HG03108 (cell line): ENCODE data around the gene DDIT3.

ENCODE experiments used
- ATAC-seq: cut with Tn5 transposase; IDR thresholded peaks from one replicate; pipeline ENCODE4 v1.9.1; 2021; ENCODE audit warnings: moderate library complexity; ENCODE audit not compliant: unreplicated experiment

Gene DDIT3

GRCh38 chr12:57487597-57488401, 32.5 kb downstream of the DDIT3 start, which contains the start of gene MARS1:
Gene MARS1 (plus strand): TSS chr12:57488068. CDS start chr12:57488091, 23 bp downstream.
- ATAC-seq, result peak; percentile 98

- ATAC-seq, result no peak
Measured at GRCh38 chr12:57487055-57487596, 33.2 kb downstream of the DDIT3 start.

GRCh38 chr12:57485695-57486094, 34.6 kb downstream of the DDIT3 start:
- no peak for ATAC-seq

GRCh38 chr12:57483466-57483865, 36.8 kb downstream of the DDIT3 start:
- ATAC-seq, result no peak

GRCh38 chr12:57481671-57482070, 38.6 kb downstream of the DDIT3 start:
- no peak for ATAC-seq

GRCh38 chr12:57479376-57480115, 40.8 kb downstream of the DDIT3 start, which contains the start of gene ARHGAP9:
Gene ARHGAP9 (minus strand): TSS chr12:57479866. CDS start chr12:57479406, 460 bp downstream.
- ATAC-seq, result peak; percentile 40

GRCh38 chr12:57479043-57479375, 41.3 kb downstream of the DDIT3 start:
- ATAC-seq, result no peak

- peak; percentile 29 for ATAC-seq
Measured at GRCh38 chr12:57477710-57478681, 42.3 kb downstream of the DDIT3 start.

GRCh38 chr12:57476993-57477709, 43.2 kb downstream of the DDIT3 start:
- no peak for ATAC-seq

GRCh38 chr12:57476162-57476992, 43.9 kb downstream of the DDIT3 start:
- ATAC-seq, result peak; percentile 33

GRCh38 chr12:57475271-57476161, 44.8 kb downstream of the DDIT3 start:
- no peak for ATAC-seq

- no peak for ATAC-seq
Measured at GRCh38 chr12:57474862-57475261, 45.5 kb downstream of the DDIT3 start.

- ATAC-seq, result no peak
Measured at GRCh38 chr12:57474430-57474829, 45.9 kb downstream of the DDIT3 start.

- ATAC-seq, result no peak
Measured at GRCh38 chr12:57473886-57474285, 46.4 kb downstream of the DDIT3 start.

- no peak for ATAC-seq
Measured at GRCh38 chr12:57473392-57473791, 46.9 kb downstream of the DDIT3 start.

GRCh38 chr12:57472391-57472790, 47.9 kb downstream of the DDIT3 start:
- no peak for ATAC-seq

- ATAC-seq, result no peak
Measured at GRCh38 chr12:57471661-57472060, 48.7 kb downstream of the DDIT3 start.
